AG09319 (cell line): ENCODE results near the gene LPP.

Experiments used
- DNase-seq: peaks from one replicate; pipeline ENCODE4 v3.0.0-alpha.2; 2010; ENCODE audit warnings: low read depth; ENCODE audit errors: extremely low read depth
- TF ChIP-seq, protein P1 (sequence below): IDR thresholded peaks from 2 replicates; pipeline ENCODE4 v1.5.1; 2011; ENCODE audit warnings: low read depth, mild to moderate bottlenecking, inconsistent platforms, low read length, moderate library complexity

The LPP gene

DNA sequence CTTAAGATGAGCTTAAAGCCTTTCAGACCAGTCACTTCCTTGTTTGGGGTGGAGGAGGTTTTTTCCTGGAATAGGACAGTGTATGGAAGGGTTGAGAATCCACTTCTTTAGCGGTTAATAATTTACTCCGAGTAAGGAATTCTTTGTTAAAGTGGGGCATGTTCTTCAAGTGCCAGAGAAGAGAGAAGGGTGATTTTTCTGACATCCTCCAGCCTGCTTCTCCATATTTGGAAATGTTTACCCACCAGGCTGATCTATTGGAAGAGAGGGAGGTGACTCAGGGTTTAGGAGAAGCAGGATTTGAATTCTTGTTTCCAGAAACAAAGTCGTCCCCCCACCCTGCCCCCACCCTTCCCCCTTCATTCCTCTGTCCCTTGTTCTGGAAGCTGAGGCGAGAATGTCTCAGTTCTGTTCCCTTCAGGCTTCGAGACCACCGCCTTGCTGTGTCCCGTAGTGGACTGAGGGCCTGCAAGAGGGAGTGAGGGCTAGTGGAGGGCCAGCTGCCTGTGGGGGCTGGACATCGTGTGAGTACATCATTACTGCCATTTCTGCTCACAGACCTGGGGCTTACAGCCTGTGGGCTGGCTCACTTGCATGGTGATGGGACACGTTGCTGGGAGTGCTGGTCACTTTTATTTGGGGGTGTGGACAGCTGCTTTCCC lies 58.5 kb downstream of the LPP start:
- DNase-seq = no peak
- TF ChIP-seq, protein P1, sequence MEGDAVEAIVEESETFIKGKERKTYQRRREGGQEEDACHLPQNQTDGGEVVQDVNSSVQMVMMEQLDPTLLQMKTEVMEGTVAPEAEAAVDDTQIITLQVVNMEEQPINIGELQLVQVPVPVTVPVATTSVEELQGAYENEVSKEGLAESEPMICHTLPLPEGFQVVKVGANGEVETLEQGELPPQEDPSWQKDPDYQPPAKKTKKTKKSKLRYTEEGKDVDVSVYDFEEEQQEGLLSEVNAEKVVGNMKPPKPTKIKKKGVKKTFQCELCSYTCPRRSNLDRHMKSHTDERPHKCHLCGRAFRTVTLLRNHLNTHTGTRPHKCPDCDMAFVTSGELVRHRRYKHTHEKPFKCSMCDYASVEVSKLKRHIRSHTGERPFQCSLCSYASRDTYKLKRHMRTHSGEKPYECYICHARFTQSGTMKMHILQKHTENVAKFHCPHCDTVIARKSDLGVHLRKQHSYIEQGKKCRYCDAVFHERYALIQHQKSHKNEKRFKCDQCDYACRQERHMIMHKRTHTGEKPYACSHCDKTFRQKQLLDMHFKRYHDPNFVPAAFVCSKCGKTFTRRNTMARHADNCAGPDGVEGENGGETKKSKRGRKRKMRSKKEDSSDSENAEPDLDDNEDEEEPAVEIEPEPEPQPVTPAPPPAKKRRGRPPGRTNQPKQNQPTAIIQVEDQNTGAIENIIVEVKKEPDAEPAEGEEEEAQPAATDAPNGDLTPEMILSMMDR = no peak

- DNase-seq = no peak
- TF ChIP-seq, protein P1 = no peak
Measured at GRCh38 chr3:188214442-188214841, 60.5 kb downstream of the LPP start.

- TF ChIP-seq, protein P1 = no peak
- DNase-seq = no peak
Measured at GRCh38 chr3:188215129-188215528, 61.2 kb downstream of the LPP start.

DNA sequence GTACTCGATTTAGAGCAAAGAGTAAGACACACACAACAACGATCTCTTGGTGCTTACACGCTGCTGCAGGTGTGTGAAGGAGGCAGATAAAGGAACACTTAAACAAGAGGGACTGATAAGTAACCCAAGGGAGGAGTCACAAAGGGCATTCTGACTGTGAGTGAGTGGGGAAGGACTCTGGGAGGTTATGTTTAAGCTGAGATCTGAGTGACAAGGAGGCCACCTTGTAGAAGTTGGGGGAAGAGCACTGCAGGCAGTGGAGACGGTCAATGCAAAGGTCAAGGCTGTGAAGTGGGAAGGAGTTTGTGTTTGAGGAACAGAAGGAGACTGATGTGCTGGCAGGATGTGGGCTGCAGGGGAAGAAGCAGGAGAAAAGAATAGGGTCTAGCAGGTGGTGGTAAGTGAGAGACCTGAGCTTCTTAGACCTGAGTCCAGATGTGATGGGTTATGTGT lies 63.1 kb downstream of the LPP start:
- no peak for DNase-seq
- TF ChIP-seq, protein P1 = no peak

DNA sequence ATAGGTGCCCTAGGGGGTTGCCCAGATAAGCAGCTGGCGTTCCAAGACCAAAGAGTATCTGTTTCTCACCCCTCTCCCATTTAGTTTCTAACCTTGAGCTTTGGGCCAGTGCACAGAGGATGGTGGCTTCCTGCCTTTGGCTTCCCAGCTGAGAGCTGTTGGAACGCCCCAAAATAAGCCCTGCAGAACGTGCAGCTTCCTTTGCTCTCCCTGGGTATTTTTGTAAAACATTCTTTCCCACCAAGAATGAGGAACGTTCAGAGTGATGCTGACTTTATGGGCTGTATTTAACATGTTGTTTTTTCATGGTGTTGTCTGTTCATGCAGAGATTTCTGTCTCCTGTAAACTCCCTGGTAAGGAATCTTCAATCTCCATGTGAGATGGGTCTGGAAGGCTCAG lies 63.8 kb downstream of the LPP start:
- no peak for DNase-seq
- TF ChIP-seq, protein P1 = no peak

DNA sequence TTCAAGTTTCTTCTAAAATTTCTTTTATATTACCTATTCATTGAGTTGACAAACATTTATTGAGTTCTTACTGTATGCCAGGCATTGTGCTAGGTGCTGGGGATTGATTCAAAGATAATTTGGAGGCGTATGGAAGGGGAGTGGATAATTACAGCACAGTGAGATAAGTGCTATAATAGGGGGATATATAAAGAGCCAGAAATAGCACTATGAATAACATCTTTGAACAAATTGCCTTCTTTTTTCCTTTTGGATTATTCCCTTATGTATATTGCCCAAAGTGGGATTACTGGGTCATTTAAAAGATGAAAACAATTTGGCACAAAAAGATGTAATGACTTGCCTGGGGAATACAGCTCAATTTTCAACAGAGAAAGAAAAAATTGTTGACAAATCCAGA lies 64.6 kb downstream of the LPP start:
- TF ChIP-seq, protein P1 = no peak
- no peak for DNase-seq

DNA sequence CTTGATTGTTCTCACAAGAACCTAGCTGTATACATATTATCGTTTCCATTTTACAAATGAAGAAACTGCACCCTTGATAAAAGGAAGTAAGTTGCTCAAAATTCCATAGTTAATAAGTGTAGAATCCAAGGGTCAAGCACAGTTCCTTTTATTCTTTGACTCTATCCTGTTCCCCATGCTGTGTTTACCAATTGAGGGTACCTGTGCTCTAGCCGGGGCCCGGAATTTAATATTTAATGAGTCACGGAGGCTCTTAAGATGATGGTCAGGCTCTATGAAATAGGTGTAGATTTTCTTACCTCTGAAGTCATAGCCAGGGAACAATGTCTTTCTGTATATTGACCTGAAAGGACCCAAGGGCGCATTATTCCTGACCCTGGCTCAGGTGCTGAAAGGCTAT lies 65.2 kb downstream of the LPP start:
- no peak for DNase-seq
- TF ChIP-seq, protein P1 = no peak
